Endodermal cell (in vitro differentiated cells): ENCODE measurements around the gene NAPSA. TPM values are rescaled to one million over a fixed set of nuclear protein-coding genes. Genes with fewer than 3 reads are reported as not detected.

Experiments
- DNase-seq: peaks from one replicate; pipeline ENCODE4 v3.0.0-alpha.2; 2017
- H3K27ac ChIP-seq: 2 replicates; pipeline ENCODE4 v1.5.1; 2013; ENCODE audit warnings: mild to moderate bottlenecking, low read depth, low read length, moderate library complexity
- H3K27me3 ChIP-seq: 2 replicates; pipeline ENCODE4 v1.6.1; 2013; ENCODE audit warnings: mild to moderate bottlenecking, low read length, moderate library complexity; ENCODE audit not compliant: insufficient read depth, control insufficient read depth, poor library complexity, severe bottlenecking
- H3K36me3 ChIP-seq: 2 replicates; pipeline ENCODE4 v1.7.0; 2013; ENCODE audit warnings: mild to moderate bottlenecking, low read length, moderate library complexity; ENCODE audit not compliant: control insufficient read depth, insufficient read depth
- H3K4me1 ChIP-seq: one replicate; pipeline ENCODE4 v1.7.0; 2013; ENCODE audit warnings: low read length; ENCODE audit not compliant: control insufficient read depth, insufficient read depth
- H3K4me3 ChIP-seq: 2 replicates; pipeline ENCODE4 v1.5.1; 2013; ENCODE audit warnings: mild to moderate bottlenecking, low read length, moderate library complexity
- H3K9ac ChIP-seq: 2 replicates; pipeline ENCODE4 v1.6.1; 2013; ENCODE audit warnings: mild to moderate bottlenecking, low read length, moderate library complexity; ENCODE audit not compliant: poor library complexity, severe bottlenecking; ENCODE audit errors: extremely low read depth
- H3K9me3 ChIP-seq: 2 replicates; pipeline ENCODE4 v1.6.1; 2013; ENCODE audit warnings: mild to moderate bottlenecking, low read length, moderate library complexity; ENCODE audit not compliant: control insufficient read depth
- H3K27ac Mint-ChIP-seq: 2 replicates; pipeline ENCODE4 v1.8.0; 2020; ENCODE audit warnings: mixed read lengths
- H3K27me3 Mint-ChIP-seq: 2 replicates; pipeline ENCODE4 v1.8.0; 2021; ENCODE audit warnings: mild to moderate bottlenecking, mixed read lengths; ENCODE audit not compliant: insufficient read depth
- H3K36me3 Mint-ChIP-seq: 2 replicates; pipeline ENCODE4 v1.8.0; 2020; ENCODE audit warnings: low read depth, mixed read lengths
- H3K4me1 Mint-ChIP-seq: 2 replicates; pipeline ENCODE4 v1.8.0; 2020; ENCODE audit warnings: mixed read lengths
- H3K4me3 Mint-ChIP-seq: 2 replicates; pipeline ENCODE4 v1.8.0; 2020; ENCODE audit warnings: mild to moderate bottlenecking, moderate library complexity, mixed read lengths
- H3K9me3 Mint-ChIP-seq: 2 replicates; pipeline ENCODE4 v1.8.0; 2020; ENCODE audit warnings: mild to moderate bottlenecking, mixed read lengths
- WGBS, 2 experiments: methylation state at CpG; one replicate each; pipeline versions ENCODE4 v1.1.5 to v1.1.7; 2013; ENCODE audit warnings: missing lambda C conversion rate in 2 of 2, mixed read lengths in 1 of 2; ENCODE audit not compliant: insufficient coverage in 1 of 2, insufficient read length in 1 of 2; 5-methylcytosine and 5-hydroxymethylcytosine counted together
- total RNA-seq, 2 donors: library from RNA; stranded (reverse); fragmentation: NEBNext Ultra II Directional in 1 of 2; extraction: Animal tissue kit (Norgen Biotek cat#: 25700) in 1 of 2; gene quantifications; 2 replicates in 1 of 2; 3 replicates in 1 of 2; pipeline ENCODE4 v1.2.1, GENCODE V29; 2021
- TF ChIP-seq, protein P1 (sequence below): fragments of 200-600 bp; sonication (generic); conservative IDR thresholded peaks from 2 replicates; pipeline ENCODE4 v1.5.0; 2021; ENCODE audit warnings: antibody characterized with exemption, mild to moderate bottlenecking

The NAPSA gene
- total RNA-seq, 2 donors from 2014 or later = 0.91 to 1.5 TPM

DNA sequence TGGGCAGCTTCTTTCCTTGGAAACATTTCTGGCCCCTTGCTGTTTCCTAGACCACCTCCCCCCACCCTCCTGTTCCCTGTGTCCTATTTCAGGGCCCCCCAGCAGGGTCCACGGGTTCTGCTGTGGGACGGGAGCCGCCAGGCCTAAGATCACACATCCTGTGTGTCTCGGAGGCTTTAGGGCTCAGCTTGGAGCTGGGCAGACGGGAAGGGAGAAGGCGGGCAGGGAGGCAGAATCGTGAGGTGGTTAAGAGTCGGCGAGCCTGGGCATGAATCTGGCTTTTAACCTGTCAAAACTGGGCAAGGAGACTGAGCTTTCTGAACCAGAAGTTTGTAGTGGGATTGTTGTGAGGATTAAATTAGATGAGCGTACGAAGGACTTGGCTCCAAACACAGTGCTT, 41.1 kb downstream of the NAPSA start:
- Mint-ChIP-seq H3K9me3 (peaks cover 9% of the 10 kb centered on the region), H3K27me3 (peaks cover 39% of the 10 kb centered on the region), H3K4me3 (no peak overlapping the region), H3K27ac (no peak overlapping the region), H3K4me1 (peaks cover 21% of the 10 kb centered on the region), H3K36me3 (peaks cover 7% of the 10 kb centered on the region)
- DNase-seq = no peak
- no peaks in the 10 kb centered on the region for H3K4me1 ChIP-seq
- H3K27me3 ChIP-seq = peaks cover 17% of the 10 kb centered on the region
- no peak overlapping the region for H3K9ac ChIP-seq
- 80 to 87% methylated on average over 8 to 11 of the region's 11 CpGs for WGBS, 2 experiments
- H3K36me3 ChIP-seq = no peaks in the 10 kb centered on the region
- no peak overlapping the region for H3K4me3 ChIP-seq
- no peaks in the 10 kb centered on the region for H3K9me3 ChIP-seq
- TF ChIP-seq, protein P1, sequence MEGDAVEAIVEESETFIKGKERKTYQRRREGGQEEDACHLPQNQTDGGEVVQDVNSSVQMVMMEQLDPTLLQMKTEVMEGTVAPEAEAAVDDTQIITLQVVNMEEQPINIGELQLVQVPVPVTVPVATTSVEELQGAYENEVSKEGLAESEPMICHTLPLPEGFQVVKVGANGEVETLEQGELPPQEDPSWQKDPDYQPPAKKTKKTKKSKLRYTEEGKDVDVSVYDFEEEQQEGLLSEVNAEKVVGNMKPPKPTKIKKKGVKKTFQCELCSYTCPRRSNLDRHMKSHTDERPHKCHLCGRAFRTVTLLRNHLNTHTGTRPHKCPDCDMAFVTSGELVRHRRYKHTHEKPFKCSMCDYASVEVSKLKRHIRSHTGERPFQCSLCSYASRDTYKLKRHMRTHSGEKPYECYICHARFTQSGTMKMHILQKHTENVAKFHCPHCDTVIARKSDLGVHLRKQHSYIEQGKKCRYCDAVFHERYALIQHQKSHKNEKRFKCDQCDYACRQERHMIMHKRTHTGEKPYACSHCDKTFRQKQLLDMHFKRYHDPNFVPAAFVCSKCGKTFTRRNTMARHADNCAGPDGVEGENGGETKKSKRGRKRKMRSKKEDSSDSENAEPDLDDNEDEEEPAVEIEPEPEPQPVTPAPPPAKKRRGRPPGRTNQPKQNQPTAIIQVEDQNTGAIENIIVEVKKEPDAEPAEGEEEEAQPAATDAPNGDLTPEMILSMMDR = no peak
- no peak overlapping the region for H3K27ac ChIP-seq

DNA sequence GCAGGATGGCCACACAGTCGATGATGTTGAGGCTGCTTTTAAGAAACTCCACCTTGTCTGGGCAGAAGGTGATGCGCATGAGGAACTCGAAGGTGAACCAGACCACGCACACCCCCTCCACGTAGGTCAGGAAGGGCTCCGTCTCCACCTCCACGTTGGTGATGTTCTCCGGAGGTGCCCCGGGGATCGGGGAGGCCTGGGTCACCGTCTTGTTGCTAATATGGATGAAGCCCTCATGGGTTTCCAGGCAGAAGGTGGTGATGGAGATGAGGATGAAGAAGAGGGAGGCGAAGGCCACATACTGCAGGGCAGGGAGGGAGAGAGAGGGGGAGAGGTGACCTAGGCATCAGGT, 41.7 kb downstream of the NAPSA start:
- Histone ChIP-seq H3K4me3 (no peak overlapping the region), H3K27ac (no peak overlapping the region), H3K9ac (no peak overlapping the region), H3K9me3 (no peaks in the 10 kb centered on the region), H3K4me1 (no peaks in the 10 kb centered on the region), H3K27me3 (peaks cover 17% of the 10 kb centered on the region), H3K36me3 (no peaks in the 10 kb centered on the region)
- Mint-ChIP-seq H3K36me3 (peaks cover 10% of the 10 kb centered on the region), H3K4me3 (no peak overlapping the region), H3K27ac (no peak overlapping the region), H3K9me3 (peaks cover 9% of the 10 kb centered on the region), H3K4me1 (peaks cover 21% of the 10 kb centered on the region), H3K27me3 (peaks cover 40% of the 10 kb centered on the region)
- TF ChIP-seq, protein P1 = no peak
- DNase-seq = no peak
- 87 to 90% methylated on average over 6 to 12 of the region's 12 CpGs for WGBS, 2 experiments

DNA sequence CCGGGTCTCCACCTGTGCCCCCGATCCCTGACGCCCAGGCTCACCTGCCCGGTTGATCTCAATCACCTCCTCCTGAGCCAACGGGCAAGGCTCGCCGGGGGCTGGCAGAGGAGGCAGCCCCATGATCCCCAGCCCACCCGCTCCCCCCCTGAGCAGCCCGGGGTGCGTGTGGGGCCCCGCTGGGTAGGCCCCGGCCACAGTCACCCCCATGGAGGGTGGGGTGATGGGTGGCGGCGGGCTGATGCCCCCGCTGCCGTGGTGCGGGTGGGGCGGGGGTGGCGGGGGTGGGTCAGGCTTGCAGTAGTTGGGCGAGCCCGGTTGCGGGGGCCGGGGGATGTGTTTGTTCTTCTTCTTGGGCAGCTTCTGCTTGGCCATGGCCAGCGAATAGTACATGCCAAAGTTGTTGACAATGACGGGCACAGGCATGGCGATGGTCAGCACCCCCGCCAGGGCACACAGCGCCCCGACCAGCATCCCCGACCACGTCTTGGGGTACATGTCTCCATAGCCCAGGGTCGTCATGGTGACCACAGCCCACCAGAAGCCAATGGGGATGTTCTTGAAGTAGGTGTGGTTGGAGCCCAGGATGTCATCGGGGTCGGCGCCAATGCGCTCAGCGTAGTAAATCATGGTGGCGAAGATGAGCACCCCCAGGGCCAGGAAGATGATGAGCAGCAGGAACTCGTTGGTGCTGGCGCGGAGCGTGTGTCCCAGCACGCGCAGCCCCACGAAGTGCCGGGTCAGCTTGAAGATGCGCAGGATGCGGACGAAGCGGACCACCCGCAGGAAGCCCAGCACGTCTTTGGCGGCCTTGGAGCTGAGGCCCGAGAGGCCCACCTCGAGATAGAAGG, 42.3 kb downstream of the NAPSA start:
- H3K9me3 Mint-ChIP-seq = peaks cover 9% of the 10 kb centered on the region

More for the DNA sequence above, 42.3 kb downstream of the NAPSA start:
- H3K9me3 ChIP-seq = no peaks in the 10 kb centered on the region
- Mint-ChIP-seq H3K4me1 (peaks cover 21% of the 10 kb centered on the region), H3K36me3 (peaks cover 10% of the 10 kb centered on the region), H3K27ac (no peak overlapping the region), H3K27me3 (peaks cover 37% of the 10 kb centered on the region), H3K4me3 (no peak overlapping the region)
- no peak for DNase-seq
- peaks cover 17% of the 10 kb centered on the region for H3K27me3 ChIP-seq
- WGBS, 2 experiments = 89 to 96% methylated on average over 27 to 53 of the region's 55 CpGs
- no peaks in the 10 kb centered on the region for H3K36me3 ChIP-seq
- no peak overlapping the region for H3K27ac ChIP-seq
- TF ChIP-seq, protein P1 = no peak
- no peak overlapping the region for H3K9ac ChIP-seq
- H3K4me1 ChIP-seq = no peaks in the 10 kb centered on the region
- H3K4me3 ChIP-seq = no peak overlapping the region
